Fibroblast of skin of right biceps (primary cell): ENCODE results near the gene POTEF.
"Not testable (repeated sequence)": the region's sequence is repeated elsewhere in the genome, so short reads cannot be mapped to it uniquely, and the experiment has no call there.

Experiments
- DNase-seq: peaks from one replicate; pipeline ENCODE4 v3.0.0-alpha.2; 2013

The POTEF gene

GRCh38 chr2:130127726-130128125 lies 1.3 kb downstream of the POTEF start:
- not testable (repeated sequence) for DNase-seq

GRCh38 chr2:130120924-130121323 lies 8.1 kb downstream of the POTEF start:
- not testable (repeated sequence) for DNase-seq

- DNase-seq: not testable (repeated sequence)
Measured at GRCh38 chr2:130102597-130103363, 26.2 kb downstream of the POTEF start.

GRCh38 chr2:130062645-130063044 lies 66.4 kb downstream of the POTEF start:
- DNase-seq: not testable (repeated sequence)

GRCh38 chr2:130059982-130060381 lies 69.0 kb downstream of the POTEF start:
- not testable (repeated sequence) for DNase-seq

- not testable (repeated sequence) for DNase-seq
Measured at GRCh38 chr2:130056336-130056735, 72.7 kb downstream of the POTEF start.

- not testable (repeated sequence) for DNase-seq
Measured at GRCh38 chr2:130053217-130053911, 75.7 kb downstream of the POTEF start.

- DNase-seq: not testable (repeated sequence)
Measured at GRCh38 chr2:130052376-130052775, 76.6 kb downstream of the POTEF start.

GRCh38 chr2:130048422-130048821 lies 80.6 kb downstream of the POTEF start:
- DNase-seq: not testable (repeated sequence)

GRCh38 chr2:130038265-130038603 lies 90.8 kb downstream of the POTEF start:
- DNase-seq: not testable (repeated sequence)

- not testable (repeated sequence) for DNase-seq
Measured at GRCh38 chr2:130025931-130026330, 103.1 kb downstream of the POTEF start.
